IPS-11a (cell line): Measurements from ENCODE around the gene PTPN22.

ENCODE experiments used
- H3K4me3 ChIP-seq: one replicate; pipeline ENCODE4 v1.5.1; 2013; ENCODE audit warnings: low read depth, low read length, control low read depth

The PTPN22 gene

DNA sequence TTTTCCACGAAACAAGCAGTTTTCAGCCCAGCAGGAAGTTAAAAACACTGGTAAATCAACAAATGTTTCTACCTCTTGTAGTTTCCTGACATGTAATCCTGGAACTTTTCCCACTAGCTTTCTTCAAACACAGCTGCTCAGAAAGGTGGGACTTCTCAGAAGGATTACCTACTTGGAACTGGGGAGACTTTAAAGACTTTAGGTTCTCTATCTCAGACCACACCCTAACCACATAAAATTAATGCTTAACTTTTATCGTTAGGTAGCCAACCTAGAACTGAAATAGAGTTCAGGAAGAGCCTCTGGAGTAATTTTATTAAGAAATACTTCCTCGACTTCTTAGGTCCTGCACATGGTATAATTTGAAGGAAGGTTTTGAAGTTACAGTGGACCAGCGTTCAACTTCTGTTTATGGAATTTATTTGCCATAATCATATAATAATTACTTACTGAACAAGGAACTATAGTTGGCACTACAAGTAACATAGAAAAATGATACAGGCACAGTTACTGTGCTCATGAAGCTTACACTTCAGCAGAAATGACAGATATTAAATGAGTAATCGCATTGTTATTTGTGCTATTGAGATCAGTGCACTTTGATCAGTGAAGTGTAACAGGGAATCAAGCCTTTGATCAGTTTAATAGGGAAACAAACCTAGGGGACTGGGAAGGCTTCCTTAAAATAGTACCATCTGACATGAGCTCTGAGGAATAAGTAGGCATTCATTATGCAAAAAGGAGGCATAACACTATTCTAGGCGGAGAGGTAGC lies 16.1 kb upstream of the PTPN22 start, which contains the start of gene BCL2L15:
Gene BCL2L15 (minus strand): TSS at position 180 of the 774 bp plus-strand sequence. CDS start 206 bp downstream, outside the sequence.
- no peak within 1 kb of the TSS for H3K4me3 ChIP-seq

DNA sequence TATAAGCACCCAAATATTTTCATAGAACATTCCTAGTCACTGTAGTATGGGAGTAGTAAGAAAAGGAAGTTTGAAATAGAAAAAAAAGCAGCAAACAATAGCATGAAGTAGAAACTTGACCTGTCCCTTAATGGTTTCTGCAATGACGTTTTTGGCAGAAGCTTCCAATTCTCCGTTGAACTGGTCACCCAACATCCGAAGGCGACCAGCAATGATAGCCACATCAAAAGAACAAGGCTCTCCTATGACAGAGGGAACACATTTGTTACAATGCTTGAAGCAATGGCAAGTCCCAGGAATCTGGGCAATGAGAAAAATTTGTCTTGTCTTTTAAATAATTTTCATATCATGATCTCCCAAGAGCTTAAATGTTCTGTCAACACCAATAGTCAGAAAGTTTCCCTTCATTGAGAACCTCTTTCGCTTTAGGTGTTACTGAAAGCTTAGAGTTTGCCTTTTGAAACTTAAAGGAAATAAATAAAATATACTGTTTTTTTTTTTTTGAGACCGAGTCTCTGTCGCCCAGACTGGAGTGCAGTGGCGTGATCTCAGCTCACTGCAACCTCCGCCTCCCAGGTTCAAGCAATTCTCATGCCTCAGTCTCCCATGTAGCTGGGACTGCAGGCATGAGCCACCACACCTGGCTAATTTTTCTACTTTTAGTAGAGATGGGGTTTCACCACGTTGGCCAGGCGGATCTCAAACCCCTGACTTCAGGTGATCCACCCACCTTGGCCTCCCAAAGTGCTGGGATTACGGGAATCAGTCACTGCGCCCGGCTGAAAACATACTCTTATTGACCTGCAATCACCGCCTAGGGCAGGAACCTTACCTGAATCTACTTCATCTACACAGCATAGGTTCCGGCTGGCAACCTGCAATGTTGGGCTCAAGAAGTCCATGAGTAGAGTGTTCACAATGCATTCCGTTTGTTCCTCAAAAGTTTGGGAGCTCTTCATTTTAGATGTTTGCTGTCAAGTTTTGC lies 15.2 kb upstream of the PTPN22 start:
- H3K4me3 ChIP-seq = no peak overlapping the region

DNA sequence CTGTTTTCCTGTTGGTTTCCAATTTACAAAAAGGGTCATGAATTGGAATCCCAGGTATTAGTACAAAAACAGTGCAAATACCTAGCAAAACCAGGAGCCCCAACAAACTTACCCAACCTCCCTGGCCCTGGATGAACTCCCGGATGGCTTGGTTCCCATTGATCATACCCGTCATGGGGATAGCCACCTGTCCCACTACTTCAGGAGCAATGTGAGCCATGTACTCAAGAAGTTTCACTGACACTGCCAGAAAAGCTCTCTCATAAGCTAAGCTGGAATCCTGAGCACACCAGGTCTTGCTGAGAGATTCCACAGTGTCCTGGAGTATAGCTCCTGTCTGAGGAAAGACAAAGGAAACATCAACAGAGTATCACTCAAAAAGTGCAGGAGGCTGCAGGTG lies 10.1 kb upstream of the PTPN22 start:
- no peak overlapping the region for H3K4me3 ChIP-seq

DNA sequence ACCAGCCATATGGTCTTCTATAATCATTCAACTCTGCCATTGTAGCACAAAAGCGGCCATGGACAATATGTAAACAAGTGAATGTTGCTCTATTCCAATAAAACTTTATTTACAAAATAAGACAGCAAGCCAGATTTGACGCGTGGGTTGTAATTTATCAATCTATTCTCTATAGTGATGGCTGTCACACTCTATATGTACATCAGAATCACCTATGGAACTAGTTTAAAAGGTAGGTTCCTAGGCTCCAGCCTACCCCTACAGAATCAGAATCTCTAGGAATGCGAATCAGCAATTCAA lies 8.2 kb upstream of the PTPN22 start:
- no peak overlapping the region for H3K4me3 ChIP-seq

DNA sequence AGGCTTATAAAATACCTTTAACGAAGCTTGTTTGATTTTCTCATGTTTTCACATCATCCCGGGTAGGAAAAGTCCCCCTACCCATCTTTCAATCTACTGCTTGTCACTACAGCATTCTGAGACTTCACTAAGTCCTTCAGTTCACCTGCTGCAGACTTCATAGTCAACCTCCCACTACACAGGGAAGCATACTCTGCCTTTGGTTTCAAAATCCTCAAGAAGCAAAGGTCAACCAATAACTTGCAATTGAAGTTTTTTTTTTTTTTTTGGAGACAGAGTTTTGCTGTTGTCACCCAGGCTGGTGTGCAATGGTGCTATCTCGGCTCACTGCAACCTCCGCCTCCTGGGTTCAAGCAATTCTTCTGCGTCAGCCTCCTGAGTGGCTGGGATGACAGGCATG lies 4.7 kb upstream of the PTPN22 start:
- no peak overlapping the region for H3K4me3 ChIP-seq

DNA sequence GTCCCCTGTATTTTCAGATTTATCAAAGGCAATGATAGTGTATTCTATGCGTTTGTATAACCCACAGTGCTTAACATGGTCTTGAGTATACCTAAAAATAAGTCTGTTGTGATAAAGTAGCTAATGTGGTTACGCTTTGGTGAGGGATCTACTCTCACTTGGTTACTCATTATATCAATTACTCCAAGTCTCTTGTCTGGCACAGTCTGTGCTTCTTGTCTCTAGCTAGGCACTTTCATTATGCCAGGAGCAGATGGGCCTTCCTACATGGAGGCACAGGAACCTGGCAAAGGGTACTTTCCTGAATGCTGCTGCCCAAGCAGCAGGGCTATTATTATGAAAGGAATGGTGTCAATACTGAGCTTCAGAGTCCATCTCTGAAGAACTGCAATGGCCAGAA lies 4.2 kb upstream of the PTPN22 start:
- no peak overlapping the region for H3K4me3 ChIP-seq

DNA sequence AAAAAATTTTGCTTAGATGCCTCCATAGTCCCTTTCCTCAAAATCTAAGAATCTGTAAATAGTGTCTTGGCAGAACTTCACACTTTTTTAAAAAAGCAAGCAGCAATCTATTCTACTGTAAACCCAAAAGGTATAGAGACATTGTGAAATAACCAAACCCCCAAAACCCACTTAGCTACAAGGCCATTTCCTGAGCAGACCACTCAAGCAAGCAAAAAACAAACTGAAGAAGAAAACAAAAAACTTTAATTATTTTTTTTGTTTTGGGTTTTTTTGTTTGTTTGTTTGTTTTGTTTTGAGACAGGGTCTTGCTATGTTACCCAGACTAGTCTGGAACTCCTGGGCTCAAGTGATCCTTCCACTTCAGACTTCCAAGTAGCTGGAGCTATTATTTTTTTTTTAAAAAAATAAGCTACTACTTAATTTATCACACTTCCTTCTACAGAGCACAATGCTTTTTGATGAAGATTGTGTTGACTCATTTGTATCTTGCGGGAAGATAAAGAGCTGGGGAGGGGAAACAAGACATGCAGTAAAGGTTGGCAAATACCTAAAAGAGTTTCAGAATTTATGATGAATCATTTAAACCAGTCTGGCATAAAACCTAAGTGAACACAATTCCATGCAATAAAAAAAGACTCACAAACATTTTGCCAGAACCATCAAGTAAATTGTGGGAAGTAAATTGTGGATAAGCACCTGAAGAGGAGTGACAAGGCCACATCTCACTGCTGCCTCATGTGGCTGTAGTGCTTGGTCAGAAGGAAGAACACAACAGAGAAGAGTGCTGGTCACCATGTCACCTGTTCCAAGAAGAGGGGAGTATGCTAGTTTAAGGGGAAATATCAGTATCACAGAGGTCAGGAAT lies 2.7 kb upstream of the PTPN22 start:
- no peak overlapping the region for H3K4me3 ChIP-seq

DNA sequence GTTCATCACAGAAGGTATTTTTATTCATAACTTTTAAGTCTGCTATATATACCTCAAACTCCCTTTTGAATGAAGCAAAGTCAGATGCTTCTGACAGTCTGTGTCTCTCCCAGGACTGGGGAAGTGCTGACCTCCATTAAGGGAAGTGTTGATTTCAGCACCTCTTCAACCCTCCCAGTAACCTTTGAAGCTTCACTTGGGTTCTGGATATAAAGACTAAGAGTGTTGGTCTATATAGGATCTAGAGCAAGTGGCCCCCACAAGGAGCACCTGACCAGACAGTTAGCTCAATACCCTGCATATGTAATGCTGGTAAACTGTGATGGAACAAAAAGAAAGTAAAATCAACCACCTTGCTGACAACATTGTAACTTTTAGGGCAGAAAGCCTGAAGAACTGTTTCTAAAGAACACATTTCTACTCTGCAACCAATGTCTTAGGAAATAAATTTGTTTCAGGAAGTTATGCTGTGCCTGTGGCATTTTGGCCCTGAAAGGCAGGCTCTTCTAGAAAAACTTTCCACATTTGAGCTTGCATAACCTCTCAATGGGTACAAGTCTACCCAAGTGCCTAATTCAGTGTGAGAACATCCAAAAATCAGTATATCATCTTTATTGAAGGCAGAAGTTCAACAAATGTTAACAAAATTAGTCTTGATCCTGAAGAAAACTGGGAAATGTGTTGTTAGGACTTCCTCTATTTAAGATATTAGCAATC lies 865 bp upstream of the PTPN22 start:
- H3K4me3 ChIP-seq = no peak overlapping the region

DNA sequence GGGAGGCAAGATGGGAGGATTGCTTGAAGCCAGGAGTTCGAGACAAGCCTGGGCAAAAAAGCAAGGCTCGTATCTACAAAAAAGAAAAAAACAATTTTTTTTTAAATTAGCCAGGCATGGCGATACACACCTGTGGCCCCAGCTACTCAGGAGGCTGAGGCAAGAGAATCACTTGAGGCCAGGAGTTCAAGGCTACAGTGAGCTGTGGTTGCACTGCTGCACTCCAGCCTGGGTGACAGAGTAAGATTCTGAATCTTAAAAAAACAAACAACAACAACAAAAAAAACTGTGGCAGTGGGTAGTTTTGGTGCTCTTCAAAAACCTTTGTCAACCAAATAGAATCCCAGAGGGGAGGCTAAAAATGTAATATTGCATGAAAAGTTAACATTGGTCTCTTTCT lies 734 bp downstream of the PTPN22 start:
- no peak overlapping the region for H3K4me3 ChIP-seq

DNA sequence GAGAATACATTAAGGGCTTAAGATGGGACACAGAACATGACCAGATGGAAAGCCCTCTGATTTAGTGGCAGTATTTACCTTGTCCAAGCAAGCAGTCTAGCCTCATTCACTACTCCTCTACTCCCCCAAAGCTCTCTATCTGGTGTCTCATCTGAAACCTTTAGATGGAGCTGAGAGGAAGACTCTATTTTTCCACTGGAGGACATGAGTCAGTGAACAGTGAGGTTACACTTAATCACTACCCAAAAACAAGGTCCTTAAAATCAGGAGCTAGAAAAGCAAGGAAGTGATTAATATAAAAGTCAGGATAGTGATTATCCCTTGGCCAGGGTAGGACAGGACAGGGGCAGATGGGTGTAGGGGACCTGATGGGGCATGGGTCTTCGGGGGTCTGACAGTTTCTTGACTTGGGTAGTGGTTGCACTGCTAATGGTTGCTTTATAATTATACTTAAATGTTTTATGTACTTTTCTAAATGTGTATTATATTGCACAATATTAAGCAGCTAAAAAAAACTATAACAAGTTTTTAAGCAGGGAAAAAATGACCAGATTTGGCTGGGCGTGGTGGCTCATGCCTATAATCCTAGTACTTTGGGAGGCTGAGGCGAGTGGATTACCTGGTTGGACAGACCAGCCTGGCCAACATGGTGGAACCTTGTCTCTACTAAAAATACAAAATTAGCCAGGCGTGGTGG lies 3.0 kb downstream of the PTPN22 start:
- H3K4me3 ChIP-seq = no peak overlapping the region

DNA sequence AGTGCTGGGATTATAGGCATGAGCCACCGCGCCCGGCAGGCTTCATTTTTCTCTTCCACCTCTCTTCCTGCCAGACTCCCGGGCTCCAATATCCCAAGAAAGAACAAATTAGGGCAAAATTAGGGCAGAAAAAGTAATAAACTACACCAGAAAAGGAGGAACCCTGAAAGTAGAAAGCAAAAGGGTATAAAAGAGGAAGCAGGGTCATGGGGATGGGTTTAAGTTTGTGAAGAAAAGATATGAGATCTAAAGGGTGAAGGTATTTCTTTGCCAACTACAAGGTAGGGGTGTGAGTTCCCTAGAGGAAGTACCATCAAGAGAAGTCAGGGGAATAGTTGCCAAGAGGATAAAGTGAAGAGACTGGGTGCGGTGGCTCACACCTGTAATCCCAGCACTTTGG lies 9.9 kb downstream of the PTPN22 start:
- H3K4me3 ChIP-seq = no peak overlapping the region

DNA sequence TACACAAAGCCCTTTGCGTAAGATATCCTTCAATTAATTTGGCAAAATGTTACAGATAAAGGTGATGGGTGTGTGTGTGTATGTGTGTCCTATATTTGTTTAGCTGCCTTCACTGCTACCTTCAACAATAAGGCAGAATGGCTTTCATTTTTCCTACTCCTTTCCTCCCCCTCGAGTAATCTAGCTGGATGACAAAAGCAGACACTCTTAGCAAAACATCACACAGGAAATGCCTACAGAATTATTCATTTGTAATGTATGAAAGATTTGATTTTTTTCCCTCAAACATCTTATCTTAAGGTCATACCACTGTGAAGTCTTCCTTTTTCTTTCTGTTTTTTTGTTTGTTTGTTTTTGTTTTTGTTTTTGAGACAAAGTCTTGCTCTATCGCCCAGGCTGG lies 10.6 kb downstream of the PTPN22 start:
- H3K4me3 ChIP-seq = no peak overlapping the region

DNA sequence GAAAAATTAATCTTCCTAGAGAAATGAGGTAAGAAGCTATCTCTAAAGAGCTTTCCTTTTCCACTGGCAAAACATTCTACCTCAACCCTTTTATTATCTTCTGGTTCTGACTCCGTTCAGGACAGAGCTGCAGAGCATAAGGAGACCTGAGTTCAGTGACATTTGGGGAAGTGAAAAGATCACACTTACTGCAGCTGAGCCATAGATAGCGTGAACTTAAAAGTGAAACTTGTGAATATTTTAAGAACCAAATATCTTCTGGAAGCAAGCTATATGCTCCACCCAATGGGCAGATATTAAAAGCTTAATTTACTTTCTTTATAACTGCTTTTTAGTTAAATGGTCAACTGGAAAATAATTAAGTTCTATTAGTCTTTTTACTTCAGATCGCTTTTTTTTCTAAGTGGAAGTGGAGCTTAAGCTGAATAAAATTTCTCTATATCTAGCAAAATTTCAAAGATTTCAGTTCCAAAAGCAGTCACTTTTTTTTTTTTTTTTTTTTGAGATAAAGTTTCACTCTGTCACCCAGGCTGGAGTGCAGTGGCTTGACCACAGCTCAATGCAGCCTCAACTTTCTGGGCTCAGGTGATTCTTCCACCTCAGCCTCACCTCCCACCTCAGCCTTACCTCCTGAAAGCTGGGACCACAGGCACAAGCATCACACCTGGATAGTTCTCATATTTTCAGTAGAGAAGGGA lies 11.9 kb downstream of the PTPN22 start:
- H3K4me3 ChIP-seq = no peak overlapping the region

DNA sequence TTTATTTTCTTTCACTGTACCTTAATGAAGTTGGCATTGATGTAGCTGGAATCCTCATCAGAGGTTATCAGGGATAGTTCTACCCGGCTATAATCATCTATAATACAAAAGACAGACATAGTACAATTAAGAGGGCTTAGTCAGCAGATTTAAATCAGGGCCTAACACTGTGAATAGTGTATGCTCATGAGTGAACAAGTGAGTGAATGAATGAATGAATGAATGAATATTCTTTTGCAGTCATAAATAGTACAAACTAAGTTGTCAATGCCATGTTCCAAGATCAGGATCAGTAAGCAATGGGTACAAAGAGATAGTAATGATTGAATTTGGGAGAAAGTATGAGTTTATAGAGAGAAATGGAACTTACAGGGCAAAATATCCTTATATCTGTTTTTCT lies 12.5 kb downstream of the PTPN22 start:
- no peak overlapping the region for H3K4me3 ChIP-seq

DNA sequence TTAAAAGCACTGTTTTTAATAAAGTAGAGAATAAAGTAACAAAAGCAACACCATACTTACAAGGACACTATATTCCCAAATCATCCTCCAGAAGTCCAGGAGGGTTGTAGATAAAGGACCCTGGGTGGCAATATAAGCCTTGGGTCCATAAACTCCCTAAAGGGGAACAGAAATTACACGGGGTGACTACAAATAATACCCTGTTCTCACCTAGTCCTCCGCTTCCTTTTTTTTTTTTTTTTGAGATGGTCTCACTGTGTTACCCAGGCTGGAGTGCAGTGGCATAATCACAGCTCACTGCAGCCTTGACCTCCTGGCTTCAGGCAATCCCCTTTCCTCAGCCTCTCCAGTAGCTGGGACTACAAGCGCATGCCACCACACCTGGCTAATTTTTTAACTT lies 13.1 kb downstream of the PTPN22 start:
- H3K4me3 ChIP-seq = no peak overlapping the region

DNA sequence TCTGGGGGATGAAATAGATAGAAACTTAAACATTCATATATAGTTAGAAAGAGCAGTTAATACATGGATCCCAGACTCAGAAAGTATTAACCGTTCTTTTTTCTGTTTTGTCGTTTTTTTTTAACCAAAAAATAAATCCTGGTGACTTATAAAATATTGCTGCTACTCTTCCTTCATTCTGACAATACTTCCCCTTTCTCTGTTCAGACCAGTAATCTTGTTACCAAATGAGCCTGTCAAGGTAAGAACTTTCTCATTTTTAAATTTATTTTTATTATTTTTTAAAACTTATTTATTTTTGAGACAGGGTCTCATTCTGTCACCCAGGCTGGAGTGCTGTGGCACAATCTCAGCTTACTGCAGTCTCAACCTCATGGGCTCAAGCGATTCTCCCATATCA lies 13.7 kb downstream of the PTPN22 start:
- no peak overlapping the region for H3K4me3 ChIP-seq

DNA sequence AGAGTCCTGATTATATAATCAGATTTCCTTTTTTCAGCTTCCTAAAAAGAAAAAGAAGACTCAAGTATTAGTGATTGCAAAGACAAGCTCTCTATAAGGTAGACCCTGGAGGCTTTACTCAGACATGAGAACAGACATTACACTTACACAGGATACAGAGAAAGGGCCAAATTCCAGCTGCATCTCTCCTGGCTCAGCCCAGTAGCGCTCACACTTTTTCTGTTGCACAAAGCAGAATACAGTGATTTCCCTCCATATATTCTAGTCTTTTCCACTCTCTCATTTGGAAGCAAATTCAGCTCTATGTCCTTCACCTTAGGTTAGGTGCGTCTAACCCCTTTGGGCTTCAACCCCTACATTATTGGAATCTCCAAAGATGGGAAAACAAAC lies 15.1 kb downstream of the PTPN22 start:
- H3K4me3 ChIP-seq = no peak overlapping the region

DNA sequence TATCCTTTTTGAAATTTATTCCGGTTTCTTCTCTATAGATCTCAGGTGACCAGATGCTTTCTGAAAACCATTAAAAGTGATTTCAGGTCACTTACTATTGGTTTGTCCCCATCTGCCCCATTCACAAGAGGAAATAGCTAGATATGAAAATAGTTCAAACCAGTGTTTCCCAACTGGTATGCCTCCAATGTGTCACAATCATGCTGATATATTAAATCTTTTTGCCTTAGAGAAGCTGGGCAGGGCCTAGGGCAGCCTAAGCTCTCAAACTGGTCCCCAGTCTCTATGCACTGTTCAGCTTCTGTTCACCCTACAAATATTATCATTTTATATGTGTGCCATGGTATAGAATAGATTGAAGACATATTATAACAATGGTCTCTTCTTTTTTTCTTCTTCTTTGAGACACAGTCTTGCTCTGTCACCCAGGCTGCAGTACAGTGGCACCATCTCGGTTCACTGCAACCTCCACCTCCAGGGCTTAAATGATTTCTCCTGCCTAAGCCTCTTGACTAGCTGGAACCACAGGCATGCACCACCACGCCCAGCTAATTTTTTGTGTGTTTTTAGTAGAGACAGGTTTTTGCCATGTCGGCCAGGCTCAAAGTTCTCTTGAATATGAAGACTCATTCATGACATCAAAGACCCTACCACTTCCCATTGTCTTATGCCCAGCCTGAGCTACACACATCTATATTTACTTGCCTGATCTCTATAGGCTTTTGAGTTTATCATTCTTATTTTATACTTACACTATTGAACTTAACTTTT lies 15.7 kb downstream of the PTPN22 start:
- no peak overlapping the region for H3K4me3 ChIP-seq

DNA sequence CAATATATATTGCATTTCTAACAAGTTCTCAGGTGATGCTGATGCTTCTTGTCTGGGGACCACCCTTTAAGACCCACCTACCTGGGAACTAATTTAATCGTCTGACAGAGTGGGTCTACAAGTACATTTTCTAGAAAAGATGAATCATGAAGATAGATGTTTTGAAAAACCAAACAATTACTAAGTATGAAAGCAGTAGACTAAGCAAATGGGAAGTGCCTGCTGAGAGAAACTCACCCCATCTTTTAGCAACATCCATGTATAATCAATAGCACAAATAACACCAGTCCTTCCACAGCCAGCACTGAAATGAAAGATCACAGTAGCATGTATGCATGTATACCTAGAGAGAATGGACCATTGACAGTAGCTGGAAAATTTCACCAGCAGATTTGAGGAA lies 17.3 kb downstream of the PTPN22 start:
- H3K4me3 ChIP-seq = no peak overlapping the region
